OCI-LY7 (cell line): Measurements from ENCODE around the gene MATR3. TPM values are rescaled to one million over a fixed set of nuclear protein-coding genes. Genes with fewer than 3 reads are reported as not detected.

Source experiments
- BruUV-seq: library from RNA; stranded (reverse); fragments of 400-500 nt; replicated peaks from 2 replicates; lab custom pipeline; 2021; lab: Mats Ljungman, UMichigan
- CTCF ChIA-PET: fragments of 300-600 bp; sonication (Branson Sonifier 250); formaldehyde crosslinking; loops from one replicate; lab custom pipeline; 2022; ENCODE audit warnings: antibody characterized with exemption; ENCODE audit not compliant: unreplicated experiment; lab: Charles Lee
- POLR2A ChIA-PET: fragments of 300-600 bp; sonication (Branson Sonifier 250); formaldehyde crosslinking; loops from one replicate; lab custom pipeline; 2022; ENCODE audit warnings: antibody characterized with exemption; lab: Charles Lee
- DNase-seq: peaks from one replicate; pipeline ENCODE4 v3.0.0-alpha.2; 2015; ENCODE audit warnings: low spot score
- H2AFZ ChIP-seq: fragments of 200-600 bp; sonication (generic), shearing (Covaris generic); 2 replicates; pipeline ENCODE4 v1.6.1; 2014; ENCODE audit warnings: mild to moderate bottlenecking, antibody characterized with exemption, low read length, moderate library complexity
- H3K27ac ChIP-seq: fragments of 200-600 bp; sonication (generic); 2 replicates; pipeline ENCODE4 v1.5.1; 2014; ENCODE audit warnings: mixed run types, low read depth, mild to moderate bottlenecking, moderate library complexity, low read length, inconsistent platforms; ENCODE audit not compliant: poor library complexity, severe bottlenecking
- H3K36me3 ChIP-seq: fragments of 200-600 bp; sonication (generic); 2 replicates; pipeline ENCODE4 v1.6.1; 2014; ENCODE audit warnings: mild to moderate bottlenecking, antibody characterized with exemption, low read length, moderate library complexity, mixed read lengths; ENCODE audit not compliant: insufficient read depth
- H3K4me1 ChIP-seq: fragments of 200-600 bp; sonication (generic); 2 replicates; pipeline ENCODE4 v1.5.1; 2014; ENCODE audit warnings: mild to moderate bottlenecking, low read length; ENCODE audit not compliant: insufficient read depth, poor library complexity, severe bottlenecking
- H3K4me2 ChIP-seq: fragments of 200-600 bp; sonication (generic); 2 replicates; pipeline ENCODE4 v1.6.1; 2014; ENCODE audit warnings: mild to moderate bottlenecking, low read length
- H3K4me3 ChIP-seq: fragments of 200-600 bp; sonication (generic); 2 replicates; pipeline ENCODE4 v1.5.1; 2014; ENCODE audit warnings: mild to moderate bottlenecking, low read depth, low read length; ENCODE audit not compliant: poor library complexity, severe bottlenecking
- H3K79me2 ChIP-seq: fragments of 200-600 bp; sonication (generic); 2 replicates; pipeline ENCODE4 v1.6.1; 2016; ENCODE audit warnings: low read depth, mild to moderate bottlenecking, low read length, moderate library complexity, mixed read lengths; ENCODE audit not compliant: insufficient read depth
- H3K9me2 ChIP-seq: fragments of 200-600 bp; sonication (generic); 2 replicates; pipeline ENCODE4 v1.6.1; 2016; ENCODE audit warnings: mild to moderate bottlenecking, low read length, mixed read lengths; ENCODE audit not compliant: insufficient read depth
- H3K9me3 ChIP-seq: fragments of 200-600 bp; sonication (generic); 2 replicates; pipeline ENCODE4 v1.6.1; 2014; ENCODE audit warnings: mild to moderate bottlenecking, mixed run types, low read length, mixed read lengths
- H4K20me1 ChIP-seq: fragments of 200-600 bp; sonication (generic); 2 replicates; pipeline ENCODE4 v1.6.1; 2014; ENCODE audit warnings: mild to moderate bottlenecking, antibody characterized with exemption, low read length, moderate library complexity, mixed read lengths; ENCODE audit not compliant: insufficient read depth
- EZH2phosphoT487 ChIP-seq: fragments of 200-600 bp; sonication (generic); IDR thresholded peaks from 2 replicates; pipeline ENCODE4 v1.6.1; 2018; ENCODE audit warnings: low read depth, borderline replicate concordance, mild to moderate bottlenecking, mixed run types, antibody characterized with exemption, low read length, moderate library complexity, mixed read lengths
- intact Hi-C: fragments of 100-400 bp; cut with micrococcal nuclease; formaldehyde crosslinking; loops from one replicate; pipeline ENCODE4 v1.10.0; 2022; ENCODE audit not compliant: unreplicated experiment
- total RNA-seq, 2 experiments: library from RNA; depleted of rRNA in 1 of 2; stranded (reverse); fragments of >200 nt in 1 of 2; shearing (Covaris generic) in 1 of 2; gene quantifications; 2 replicates each; pipeline ENCODE4 v1.2.3, GENCODE V29; 2014 to 2022
- TF ChIP-seq, protein P1 (sequence below): fragments of 200-600 bp; sonication (generic); conservative IDR thresholded peaks from 2 replicates; pipeline ENCODE4 v1.5.1; 2014; ENCODE audit warnings: mild to moderate bottlenecking, antibody characterized with exemption, low read length, moderate library complexity, mixed read lengths

MATR3 gene
- total RNA-seq, 2 experiments from 2014 or later: 205 to 270 TPM

DNA sequence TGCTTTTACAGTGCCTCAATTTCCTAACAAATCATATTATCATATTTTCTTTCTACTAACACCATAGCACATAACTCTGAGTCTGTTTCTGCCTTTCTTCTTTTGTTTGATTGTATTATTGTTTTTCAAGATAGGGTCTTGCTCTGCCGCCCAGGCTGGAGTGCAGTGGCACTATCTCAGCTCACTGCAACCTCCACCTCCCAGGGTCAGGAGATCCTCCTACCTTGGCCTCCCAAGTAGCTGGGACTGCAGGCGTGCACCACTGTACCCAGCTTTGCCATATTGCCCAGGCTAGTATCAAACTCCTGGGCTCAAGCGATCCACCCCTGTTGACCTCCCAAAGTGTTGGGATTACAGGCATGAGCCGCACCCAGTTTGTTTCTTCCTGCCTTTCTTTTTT lies 66.8 kb downstream of the MATR3 start:
- peaks cover 77% of the 10 kb centered on the region for H3K36me3 ChIP-seq
- no peak overlapping the region for H3K4me2 ChIP-seq
- DNase-seq: no peak
- peaks cover 72% of the 10 kb centered on the region for H3K79me2 ChIP-seq
- no peak overlapping the region for H2AFZ ChIP-seq
- no TSS peak for BruUV-seq
- H3K27ac ChIP-seq: no peak overlapping the region
- H3K4me1 ChIP-seq: no peaks in the 10 kb centered on the region
- no peaks in the 10 kb centered on the region for H3K9me2 ChIP-seq
- ChIA-PET CTCF (no interaction called here), POLR2A (interaction anchor here (0.7 kb wide), 1 partner anchor 224 kb away, joined by 4 read pairs; no protein-coding TSS in a partner anchor)
- H4K20me1 ChIP-seq: peaks cover 4% of the 10 kb centered on the region; the same call in 1 of the 2 replicates
- TF ChIP-seq EZH2phosphoT487: no peak
- TF ChIP-seq, protein P1, sequence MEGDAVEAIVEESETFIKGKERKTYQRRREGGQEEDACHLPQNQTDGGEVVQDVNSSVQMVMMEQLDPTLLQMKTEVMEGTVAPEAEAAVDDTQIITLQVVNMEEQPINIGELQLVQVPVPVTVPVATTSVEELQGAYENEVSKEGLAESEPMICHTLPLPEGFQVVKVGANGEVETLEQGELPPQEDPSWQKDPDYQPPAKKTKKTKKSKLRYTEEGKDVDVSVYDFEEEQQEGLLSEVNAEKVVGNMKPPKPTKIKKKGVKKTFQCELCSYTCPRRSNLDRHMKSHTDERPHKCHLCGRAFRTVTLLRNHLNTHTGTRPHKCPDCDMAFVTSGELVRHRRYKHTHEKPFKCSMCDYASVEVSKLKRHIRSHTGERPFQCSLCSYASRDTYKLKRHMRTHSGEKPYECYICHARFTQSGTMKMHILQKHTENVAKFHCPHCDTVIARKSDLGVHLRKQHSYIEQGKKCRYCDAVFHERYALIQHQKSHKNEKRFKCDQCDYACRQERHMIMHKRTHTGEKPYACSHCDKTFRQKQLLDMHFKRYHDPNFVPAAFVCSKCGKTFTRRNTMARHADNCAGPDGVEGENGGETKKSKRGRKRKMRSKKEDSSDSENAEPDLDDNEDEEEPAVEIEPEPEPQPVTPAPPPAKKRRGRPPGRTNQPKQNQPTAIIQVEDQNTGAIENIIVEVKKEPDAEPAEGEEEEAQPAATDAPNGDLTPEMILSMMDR: no peak
- H3K9me3 ChIP-seq: peaks cover 6% of the 10 kb centered on the region; the same call in 1 of the 2 replicates
- intact Hi-C loops: no loop called here
- H3K4me3 ChIP-seq: no peak overlapping the region

DNA sequence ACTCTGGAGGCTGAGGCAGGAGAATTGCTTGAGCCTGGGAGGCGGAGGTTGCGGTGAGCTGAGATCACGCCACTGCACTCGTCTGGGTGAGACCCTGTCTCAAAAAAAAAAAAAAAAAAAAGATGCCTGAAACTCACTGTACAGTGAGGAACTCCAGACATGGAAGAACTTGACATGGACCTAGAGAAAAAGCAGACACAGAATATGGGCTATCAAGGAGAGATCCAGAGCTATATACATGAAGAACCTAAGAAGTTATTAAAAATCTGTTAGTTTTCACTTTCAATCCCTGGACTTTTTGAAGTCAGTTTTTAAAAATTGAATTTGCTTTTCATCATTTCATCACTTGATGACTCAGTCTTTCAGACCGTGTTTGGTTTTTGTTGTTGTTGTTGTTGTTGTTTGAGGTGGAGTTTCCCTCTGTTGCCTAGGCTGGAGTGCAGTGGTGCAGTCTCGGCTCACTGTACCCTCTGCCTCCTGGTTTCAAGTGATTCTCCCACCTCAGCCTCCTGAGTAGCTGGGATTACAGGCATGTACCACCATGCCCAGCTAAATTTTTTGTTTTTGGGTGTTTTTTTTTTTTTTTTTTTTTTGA lies 68.4 kb downstream of the MATR3 start:
- Histone ChIP-seq H3K9me3 (peaks cover 6% of the 10 kb centered on the region; the same call in 1 of the 2 replicates), H3K9me2 (no peaks in the 10 kb centered on the region), H3K36me3 (peaks cover 85% of the 10 kb centered on the region), H3K4me2 (no peak overlapping the region), H4K20me1 (peaks cover 5% of the 10 kb centered on the region; the same call in 1 of the 2 replicates), H2AFZ (no peak overlapping the region), H3K4me3 (no peak overlapping the region), H3K27ac (no peak overlapping the region), H3K4me1 (no peaks in the 10 kb centered on the region), H3K79me2 (peaks cover 59% of the 10 kb centered on the region)
- ChIA-PET POLR2A (interaction anchor here (0.7 to 1.2 kb wide), 3 partner anchors 8 to 34 kb away, joined by 3 to 5 read pairs (median 4); no protein-coding TSS in a partner anchor), CTCF (no interaction called here)
- intact Hi-C loops: no loop called here
- no peak for DNase-seq
- TF ChIP-seq, protein P1: no peak
- TF ChIP-seq EZH2phosphoT487: no peak
- BruUV-seq: no TSS peak

GRCh38 chr5:139363937-139364336 lies 70.4 kb downstream of the MATR3 start:
- TF ChIP-seq, protein P1: no peak
- no peak for TF ChIP-seq EZH2phosphoT487
- Histone ChIP-seq H3K27ac (no peak overlapping the region), H3K79me2 (peaks cover 41% of the 10 kb centered on the region), H2AFZ (no peak overlapping the region), H4K20me1 (peaks cover 7% of the 10 kb centered on the region; the same call in 1 of the 2 replicates), H3K4me2 (no peak overlapping the region), H3K4me3 (no peak overlapping the region), H3K9me2 (no peaks in the 10 kb centered on the region), H3K9me3 (peaks cover 6% of the 10 kb centered on the region; the same call in 1 of the 2 replicates), H3K4me1 (no peaks in the 10 kb centered on the region), H3K36me3 (peaks cover 81% of the 10 kb centered on the region)
- POLR2A ChIA-PET: interaction anchor here (0.9 kb wide), 1 partner anchor 10 kb away, joined by 4 read pairs; no protein-coding TSS in a partner anchor
- CTCF ChIA-PET: no interaction called here
- no TSS peak for BruUV-seq
- intact Hi-C loops: no loop called here
- no peak for DNase-seq
